ENCODE results near the gene PTPDC1. TPM values are rescaled to one million over a fixed set of nuclear protein-coding genes. Genes with fewer than 3 reads are reported as not detected.
A peak's percentile ranks its signal among the peaks of the same experiment; 100 is the strongest.

PTPDC1 gene
- total and polyA plus RNA-seq, 9 of the 15 experiments (the other 6 are each of a cell fraction or from before 2014, with no cell fraction given), result 1.1 to 8.1 (median 5.7) TPM

DNA sequence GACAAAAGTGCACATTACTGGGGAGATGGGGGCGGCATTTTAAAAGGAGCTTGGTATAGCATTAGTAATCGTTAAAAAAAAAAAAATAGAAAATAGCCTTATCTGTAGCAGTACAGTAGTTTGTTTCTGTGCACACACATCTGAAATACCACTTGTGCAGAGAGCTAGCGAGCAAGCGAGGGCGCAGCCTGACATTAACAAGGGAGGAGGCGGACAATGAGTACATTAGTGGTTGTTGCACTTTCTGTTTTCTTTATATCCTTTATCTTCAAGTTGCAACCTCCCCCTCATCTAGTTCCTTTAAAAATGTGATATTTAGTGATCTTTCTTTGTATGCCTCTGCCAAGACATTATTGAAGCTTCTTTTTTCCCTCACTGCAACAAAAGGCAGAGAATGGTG, 880 bp upstream of the PTPDC1 start (continued):
- no peak for TF ChIP-seq ZNF146 (CRISPR knock-in tag; IDR thresholded peaks at IDR 0.05; ENCODE audit: unreplicated experiment)
- TF ChIP-seq ZNF384 (IDR thresholded peaks at IDR 0.05; ENCODE audit: low read depth, low read length), result peak; percentile 63; the same call in 1 of the 2 replicates
- peak; percentile 45 for TF ChIP-seq CBFA2T3 (IDR thresholded peaks at IDR 0.05)
- no peak for TF ChIP-seq SETDB1 (IDR thresholded peaks at IDR 0.05; ENCODE audit: low read length)
- TF ChIP-seq TEAD4 (IDR thresholded peaks at IDR 0.05; ENCODE audit: low read length), result peak; percentile 38; the same call in 1 of the 2 replicates
- no peak for TF ChIP-seq TEAD4 (CRISPR knock-in tag; IDR thresholded peaks at IDR 0.05; ENCODE audit: borderline replicate concordance)
- TF ChIP-seq EP300 (IDR thresholded peaks at IDR 0.05; ENCODE audit: low read length), result peak; percentile 23; the same call in 1 of the 2 replicates

DNA sequence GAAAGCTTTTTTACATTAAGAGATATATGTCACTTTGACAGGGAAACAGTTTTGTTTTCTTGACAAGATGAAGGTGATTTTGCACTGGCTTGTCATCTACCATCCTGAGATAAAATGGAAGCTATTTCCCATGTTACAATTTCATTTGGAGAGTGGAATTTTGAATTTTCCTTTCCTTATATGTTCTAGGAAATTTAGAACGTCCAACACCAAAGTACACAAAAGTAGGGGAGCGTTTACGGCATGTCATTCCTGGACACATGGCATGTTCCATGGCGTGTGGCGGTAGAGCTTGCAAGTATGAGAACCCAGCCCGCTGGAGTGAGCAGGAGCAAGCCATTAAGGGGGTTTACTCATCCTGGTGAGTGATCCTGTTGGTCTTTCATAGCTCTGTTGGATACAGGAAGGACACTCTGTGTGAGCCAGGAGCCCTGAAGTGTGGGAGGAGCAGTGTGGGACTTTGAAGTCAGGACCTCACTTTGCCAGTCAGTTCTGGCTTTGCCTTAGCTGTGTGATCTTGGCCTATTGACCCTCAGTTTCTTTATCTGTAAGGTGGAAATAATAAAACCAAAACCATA, 887 bp downstream of the PTPDC1 start:
- Histone ChIP-seq H3K79me2 (ENCODE audit: control insufficient read depth, insufficient read depth, low read length) (no peaks in the 10 kb centered on the region), H3K27ac (ENCODE audit: extremely low read depth, low read depth, low read length) (no peak overlapping the region; the same call in 2 of the 3 replicates), H3K27me3 (ENCODE audit: control insufficient read depth in 2 of 2, insufficient read depth in 2 of 2, low read length in 2 of 2) (no peaks in the 10 kb centered on the region), H3K4me2 (ENCODE audit: insufficient read depth, low read length) (no peak overlapping the region; the same call in 1 of the 2 replicates), H3K9me1 (ENCODE audit: control insufficient read depth, insufficient read depth, low read length) (no peaks in the 10 kb centered on the region), H3K4me1 (replicated peaks in 1 of 2; ENCODE audit: control insufficient read depth in 2 of 2, insufficient read depth in 2 of 2, low read length in 2 of 2) (peaks cover 8 to 20% of the 10 kb centered on the region in 2 experiments; a peak in 4 of 5 replicates), H2AFZ (ENCODE audit: low read depth, low read length) (peak overlapping the region; percentile 20; the same call in 1 of the 2 replicates), H3K4me3 (no peak overlapping the region), H3K9me3 (replicated peaks; ENCODE audit: control insufficient read depth, insufficient read depth, low read depth, low read length) (no peaks in the 10 kb centered on the region), H3K36me3 (ENCODE audit: control insufficient read depth, insufficient read depth, low read length) (0 out of 3 replicates have a peak, but pooled peaks cover 2% of the 10 kb centered on the region), H3K9ac (ENCODE audit: insufficient read depth in 1 of 2, low read depth in 2 of 2, low read length in 2 of 2) (no peak overlapping the region; a peak in 1 of 4 replicates), H4K20me1 (replicated peaks; ENCODE audit: control insufficient read depth, insufficient read depth, low read length) (no peaks in the 10 kb centered on the region)
- in situ Hi-C loops (cut with MboI) (no loop called here), intact Hi-C loops (cut with micrococcal nuclease) (no loop called here)
- ATAC-seq (peak; percentile 73), DNase-seq (ENCODE audit: extremely low read depth in 1 of 4, low spot score in 3 of 4) (peak in 2 of 4 experiments; percentile 16 to 31), FAIRE-seq (no peak)
- ChIA-PET CTCF (ENCODE audit: low intra/inter-chr PET ratio) (no interaction called here), POLR2A (interaction anchor here (0.6 to 2.8 kb wide), 8 partner anchors 10 to 1427 kb away, joined by 3 to 11 read pairs (median 4); no protein-coding TSS in a partner anchor)
- WGBS (ENCODE audit: insufficient coverage, low coverage, missing lambda C conversion rate), result 84% methylated on average over 6 of the region's 6 CpGs
- TSS peak; percentile 66 for BruUV-seq (replicated peaks)
- TF ChIP-seq YBX1 (IDR thresholded peaks at IDR 0.05) (no peak), NFE2L1 (tag; IDR thresholded peaks at IDR 0.05; ENCODE audit: borderline replicate concordance, low read depth) (no peak), RBM39 (optimal IDR thresholded peaks at IDR 0.05; ENCODE audit: low read depth, low read length) (no peak), ZNF444 (CRISPR knock-in tag; IDR thresholded peaks at IDR 0.05) (no peak), ZNF12 (CRISPR knock-in tag; IDR thresholded peaks at IDR 0.05) (no peak)
- TF ChIP-seq, protein P1, sequence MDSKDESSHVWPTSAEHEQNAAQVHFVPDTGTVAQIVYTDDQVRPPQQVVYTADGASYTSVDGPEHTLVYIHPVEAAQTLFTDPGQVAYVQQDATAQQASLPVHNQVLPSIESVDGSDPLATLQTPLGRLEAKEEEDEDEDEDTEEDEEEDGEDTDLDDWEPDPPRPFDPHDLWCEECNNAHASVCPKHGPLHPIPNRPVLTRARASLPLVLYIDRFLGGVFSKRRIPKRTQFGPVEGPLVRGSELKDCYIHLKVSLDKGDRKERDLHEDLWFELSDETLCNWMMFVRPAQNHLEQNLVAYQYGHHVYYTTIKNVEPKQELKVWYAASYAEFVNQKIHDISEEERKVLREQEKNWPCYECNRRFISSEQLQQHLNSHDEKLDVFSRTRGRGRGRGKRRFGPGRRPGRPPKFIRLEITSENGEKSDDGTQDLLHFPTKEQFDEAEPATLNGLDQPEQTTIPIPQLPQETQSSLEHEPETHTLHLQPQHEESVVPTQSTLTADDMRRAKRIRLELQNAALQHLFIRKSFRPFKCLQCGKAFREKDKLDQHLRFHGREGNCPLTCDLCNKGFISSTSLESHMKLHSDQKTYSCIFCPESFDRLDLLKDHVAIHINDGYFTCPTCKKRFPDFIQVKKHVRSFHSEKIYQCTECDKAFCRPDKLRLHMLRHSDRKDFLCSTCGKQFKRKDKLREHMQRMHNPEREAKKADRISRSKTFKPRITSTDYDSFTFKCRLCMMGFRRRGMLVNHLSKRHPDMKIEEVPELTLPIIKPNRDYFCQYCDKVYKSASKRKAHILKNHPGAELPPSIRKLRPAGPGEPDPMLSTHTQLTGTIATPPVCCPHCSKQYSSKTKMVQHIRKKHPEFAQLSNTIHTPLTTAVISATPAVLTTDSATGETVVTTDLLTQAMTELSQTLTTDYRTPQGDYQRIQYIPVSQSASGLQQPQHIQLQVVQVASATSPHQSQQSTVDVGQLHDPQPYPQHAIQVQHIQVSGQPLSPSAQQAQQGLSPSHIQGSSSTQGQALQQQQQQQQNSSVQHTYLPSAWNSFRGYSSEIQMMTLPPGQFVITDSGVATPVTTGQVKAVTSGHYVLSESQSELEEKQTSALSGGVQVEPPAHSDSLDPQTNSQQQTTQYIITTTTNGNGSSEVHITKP (IDR thresholded peaks at IDR 0.05; ENCODE audit: partially characterized antibody), result peak; percentile 20
- TF ChIP-seq, protein P2, sequence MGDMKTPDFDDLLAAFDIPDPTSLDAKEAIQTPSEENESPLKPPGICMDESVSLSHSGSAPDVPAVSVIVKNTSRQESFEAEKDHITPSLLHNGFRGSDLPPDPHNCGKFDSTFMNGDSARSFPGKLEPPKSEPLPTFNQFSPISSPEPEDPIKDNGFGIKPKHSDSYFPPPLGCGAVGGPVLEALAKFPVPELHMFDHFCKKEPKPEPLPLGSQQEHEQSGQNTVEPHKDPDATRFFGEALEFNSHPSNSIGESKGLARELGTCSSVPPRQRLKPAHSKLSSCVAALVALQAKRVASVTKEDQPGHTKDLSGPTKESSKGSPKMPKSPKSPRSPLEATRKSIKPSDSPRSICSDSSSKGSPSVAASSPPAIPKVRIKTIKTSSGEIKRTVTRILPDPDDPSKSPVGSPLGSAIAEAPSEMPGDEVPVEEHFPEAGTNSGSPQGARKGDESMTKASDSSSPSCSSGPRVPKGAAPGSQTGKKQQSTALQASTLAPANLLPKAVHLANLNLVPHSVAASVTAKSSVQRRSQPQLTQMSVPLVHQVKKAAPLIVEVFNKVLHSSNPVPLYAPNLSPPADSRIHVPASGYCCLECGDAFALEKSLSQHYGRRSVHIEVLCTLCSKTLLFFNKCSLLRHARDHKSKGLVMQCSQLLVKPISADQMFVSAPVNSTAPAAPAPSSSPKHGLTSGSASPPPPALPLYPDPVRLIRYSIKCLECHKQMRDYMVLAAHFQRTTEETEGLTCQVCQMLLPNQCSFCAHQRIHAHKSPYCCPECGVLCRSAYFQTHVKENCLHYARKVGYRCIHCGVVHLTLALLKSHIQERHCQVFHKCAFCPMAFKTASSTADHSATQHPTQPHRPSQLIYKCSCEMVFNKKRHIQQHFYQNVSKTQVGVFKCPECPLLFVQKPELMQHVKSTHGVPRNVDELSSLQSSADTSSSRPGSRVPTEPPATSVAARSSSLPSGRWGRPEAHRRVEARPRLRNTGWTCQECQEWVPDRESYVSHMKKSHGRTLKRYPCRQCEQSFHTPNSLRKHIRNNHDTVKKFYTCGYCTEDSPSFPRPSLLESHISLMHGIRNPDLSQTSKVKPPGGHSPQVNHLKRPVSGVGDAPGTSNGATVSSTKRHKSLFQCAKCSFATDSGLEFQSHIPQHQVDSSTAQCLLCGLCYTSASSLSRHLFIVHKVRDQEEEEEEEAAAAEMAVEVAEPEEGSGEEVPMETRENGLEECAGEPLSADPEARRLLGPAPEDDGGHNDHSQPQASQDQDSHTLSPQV (IDR thresholded peaks at IDR 0.05), result 0 out of 2 replicates have a peak, but pooled peaks have one; percentile 14

Data from K562 (cell line).